Measurements from ENCODE around the gene SAXO1. TPM values are rescaled to one million over a fixed set of nuclear protein-coding genes. Genes with fewer than 3 reads are reported as not detected.

The SAXO1 gene
- total RNA-seq, 1 experiment from 2014 or later = not detected

- in situ Hi-C loops (cut with HindIII; ENCODE audit: low pct_unique_long_range_greater_than_20kb, low sequenced_read_pairs) = no loop called here
- Histone ChIP-seq H3K9me3 (ENCODE audit: control insufficient read depth, insufficient read depth, low read depth, low read length) (no peaks in the 10 kb centered on the region), H3K4me1 (ENCODE audit: control insufficient read depth, insufficient read depth, low read length) (no peaks in the 10 kb centered on the region), H3K36me3 (ENCODE audit: control insufficient read depth, insufficient read depth, low read length) (no peaks in the 10 kb centered on the region), H3K4me3 (ENCODE audit: low read depth in 2 of 2, low read length in 2 of 2) (no peak overlapping the region), H3K27me3 (ENCODE audit: control insufficient read depth, insufficient read depth, low read length) (no peaks in the 10 kb centered on the region), H3K27ac (ENCODE audit: low read length) (no peak overlapping the region)
- POLR2A ChIA-PET = no interaction called here
- intact Hi-C loops (cut with micrococcal nuclease; ENCODE audit: unreplicated experiment) = no loop called here
- no TSS peak for BruUV-seq (replicated peaks)
- no peak for ATAC-seq
- DNase-seq (ENCODE audit: low read depth, low spot score) = no peak
- CTCF ChIA-PET = no interaction called here
- TF ChIP-seq POLR2AphosphoS5 (IDR thresholded peaks at IDR 0.05; ENCODE audit: low read depth, low read length) (no peak), REST (IDR thresholded peaks at IDR 0.05; ENCODE audit: insufficient read depth in 1 of 2, low read depth in 2 of 2, low read length in 1 of 2) (no peak)
Measured at GRCh38 chr9:19030899-19031298, 2.1 kb downstream of the SAXO1 start.

GRCh38 chr9:19028835-19029451 is 4.1 kb downstream of the SAXO1 start:
- POLR2A ChIA-PET = no interaction called here
- Histone ChIP-seq H3K4me1 (ENCODE audit: control insufficient read depth, insufficient read depth, low read length) (no peaks in the 10 kb centered on the region), H3K9me3 (ENCODE audit: control insufficient read depth, insufficient read depth, low read depth, low read length) (no peaks in the 10 kb centered on the region), H3K27ac (ENCODE audit: low read length) (no peak overlapping the region), H3K27me3 (ENCODE audit: control insufficient read depth, insufficient read depth, low read length) (no peaks in the 10 kb centered on the region), H3K36me3 (ENCODE audit: control insufficient read depth, insufficient read depth, low read length) (no peaks in the 10 kb centered on the region), H3K4me3 (ENCODE audit: low read depth in 2 of 2, low read length in 2 of 2) (no peak overlapping the region)
- CTCF ChIA-PET = no interaction called here
- intact Hi-C loops (cut with micrococcal nuclease; ENCODE audit: unreplicated experiment) (loop anchor here (10.0 kb wide), 1 partner anchor 764 kb away; no protein-coding TSS in a partner anchor), in situ Hi-C loops (cut with HindIII; ENCODE audit: low pct_unique_long_range_greater_than_20kb, low sequenced_read_pairs) (no loop called here)
- DNase-seq (ENCODE audit: low read depth, low spot score) = no peak
- ATAC-seq = no peak
- no peak for TF ChIP-seq POLR2AphosphoS5 (IDR thresholded peaks at IDR 0.05; ENCODE audit: low read depth, low read length)
- TF ChIP-seq TCF7L2 (IDR thresholded peaks at IDR 0.05; ENCODE audit: low read depth, low read length) = no peak
- TF ChIP-seq CTCF (IDR thresholded peaks at IDR 0.05) = peak; percentile 57
- no peak for TF ChIP-seq REST (IDR thresholded peaks at IDR 0.05; ENCODE audit: insufficient read depth in 1 of 2, low read depth in 2 of 2, low read length in 1 of 2)
- BruUV-seq (replicated peaks) = no TSS peak
